Measurements from ENCODE around the gene LRMDA.

- TF ChIP-seq CTCF (IDR thresholded peaks at IDR 0.05; ENCODE audit: borderline replicate concordance, extremely low read depth, low read length, poor library complexity, severe bottlenecking) (no peak), EZH2 (IDR thresholded peaks at IDR 0.05; ENCODE audit: borderline replicate concordance, low read depth, low read length, severe bottlenecking) (no peak)
Measured at GRCh38 chr10:75746356-75746755, 314.9 kb downstream of the LRMDA start.

Measured in DND-41 (cell line).